Karpas-422 (cell line): Measurements from ENCODE around the gene ASB7. TPM values are rescaled to one million over a fixed set of nuclear protein-coding genes. Genes with fewer than 3 reads are reported as not detected.

Source experiments
- DNase-seq: peaks from one replicate; pipeline ENCODE4 v3.0.0-alpha.2; 2015
- H2AFZ ChIP-seq: fragments of 200-600 bp; sonication (generic); 2 replicates; pipeline ENCODE4 v1.6.1; 2014; ENCODE audit warnings: antibody characterized with exemption, low read length, mixed read lengths
- H3K27ac ChIP-seq: fragments of 200-600 bp; sonication (generic); 2 replicates; pipeline ENCODE4 v1.5.1; 2014; ENCODE audit warnings: mild to moderate bottlenecking, low read length, moderate library complexity
- H3K27me3 ChIP-seq: fragments of 200-600 bp; sonication (generic); 2 replicates; pipeline ENCODE4 v1.6.1; 2014; ENCODE audit warnings: low read length, mixed read lengths
- H3K36me3 ChIP-seq: fragments of 200-600 bp; sonication (generic); 2 replicates; pipeline ENCODE4 v1.6.1; 2014; ENCODE audit warnings: low read length, mixed read lengths; ENCODE audit not compliant: insufficient read depth
- H3K4me1 ChIP-seq: fragments of 200-600 bp; sonication (generic); 2 replicates; pipeline ENCODE4 v1.6.1; 2014; ENCODE audit warnings: mild to moderate bottlenecking, low read length, mixed read lengths
- H3K4me2 ChIP-seq: fragments of 200-600 bp; sonication (generic); 2 replicates; pipeline ENCODE4 v1.6.1; 2014; ENCODE audit warnings: low read length, low read depth, mild to moderate bottlenecking; ENCODE audit not compliant: poor library complexity, severe bottlenecking
- H3K4me3 ChIP-seq: fragments of 200-600 bp; sonication (generic); 2 replicates; pipeline ENCODE4 v1.5.1; 2014; ENCODE audit warnings: mild to moderate bottlenecking, antibody characterized with exemption, low read length, mixed read lengths
- H3K79me2 ChIP-seq: fragments of 200-600 bp; sonication (generic); 2 replicates; pipeline ENCODE4 v1.6.1; 2014; ENCODE audit warnings: mild to moderate bottlenecking, low read length, mixed read lengths
- H3K9ac ChIP-seq: fragments of 200-600 bp; sonication (generic); 2 replicates; pipeline ENCODE4 v1.6.0; 2014; ENCODE audit warnings: low read length
- H3K9me2 ChIP-seq: fragments of 200-600 bp; sonication (generic), shearing (Covaris generic); replicated peaks from 2 replicates; pipeline ENCODE4 v1.6.0; 2014; ENCODE audit warnings: mild to moderate bottlenecking, low read length, moderate library complexity; ENCODE audit not compliant: insufficient read depth
- H3K9me3 ChIP-seq: fragments of 300-700, 200-600 bp; sonication (generic); 2 replicates; pipeline ENCODE4 v1.6.1; 2014; ENCODE audit warnings: low read length, mixed read lengths
- H4K20me1 ChIP-seq: fragments of 200-600 bp; sonication (generic); 2 replicates; pipeline ENCODE4 v1.6.1; 2014; ENCODE audit warnings: mild to moderate bottlenecking, antibody characterized with exemption, low read length, low read depth; ENCODE audit not compliant: insufficient read depth
- total RNA-seq: library from RNA; depleted of rRNA; stranded (reverse); fragments of >200 nt; shearing (Covaris generic); gene quantifications from 2 replicates; pipeline ENCODE4 v1.2.3, GENCODE V29; 2014; ENCODE audit warnings: low replicate concordance

The ASB7 gene
- total RNA-seq, 1 experiment from 2014 or later = 23.9 TPM

DNA sequence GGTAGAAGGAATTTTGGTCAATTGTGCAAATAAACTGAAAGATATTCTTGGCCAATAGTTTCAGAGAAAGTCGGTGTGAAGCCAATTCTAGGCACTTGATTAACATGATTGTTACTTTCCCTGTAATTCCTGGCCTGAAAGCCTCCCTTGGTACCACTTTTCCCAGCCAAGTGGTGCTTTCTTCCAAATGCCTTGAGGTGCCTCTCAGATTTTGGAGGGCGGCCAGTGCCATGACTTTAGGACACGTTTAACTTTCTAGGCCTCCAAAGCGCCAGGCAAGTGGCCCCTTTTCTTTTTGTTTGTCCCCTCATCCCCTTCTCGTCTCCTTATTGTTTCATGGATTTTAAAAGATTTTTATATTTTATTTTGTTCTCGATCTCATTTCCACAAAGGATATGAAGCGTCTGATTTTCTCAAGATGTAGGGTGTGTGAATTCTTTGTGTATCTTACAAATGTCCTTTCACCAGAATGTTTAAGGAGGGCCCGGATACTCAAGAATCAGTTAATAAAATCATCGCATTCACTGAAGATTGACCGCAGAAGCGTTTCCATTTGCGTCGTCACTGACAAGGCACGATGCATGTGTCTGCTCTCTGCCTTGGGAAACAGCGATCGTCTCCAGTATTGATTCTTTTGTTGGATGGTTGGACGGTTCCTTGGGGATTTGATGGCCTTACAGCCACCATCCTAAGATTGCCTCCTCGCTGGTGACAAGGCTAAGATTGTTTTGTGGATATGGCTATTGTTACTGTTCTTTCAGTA lies 87.8 kb downstream of the ASB7 start:
- H3K9ac ChIP-seq = no peak overlapping the region
- no peak overlapping the region for H3K27ac ChIP-seq
- no peaks in the 10 kb centered on the region; the same call in 1 of the 2 replicates for H3K9me3 ChIP-seq
- no peak overlapping the region for H3K4me2 ChIP-seq
- H4K20me1 ChIP-seq = no peaks in the 10 kb centered on the region
- H3K79me2 ChIP-seq = no peaks in the 10 kb centered on the region
- H3K9me2 ChIP-seq = no peaks in the 10 kb centered on the region
- H2AFZ ChIP-seq = no peak overlapping the region
- H3K4me3 ChIP-seq = no peak overlapping the region
- H3K4me1 ChIP-seq = no peaks in the 10 kb centered on the region
- no peaks in the 10 kb centered on the region for H3K36me3 ChIP-seq
- 0 out of 2 replicates have a peak, but pooled peaks cover 3% of the 10 kb centered on the region for H3K27me3 ChIP-seq
- no peak for DNase-seq

- H3K9me2 ChIP-seq = no peaks in the 10 kb centered on the region
Observed at GRCh38 chr15:100690795-100691158, 88.4 kb downstream of the ASB7 start.

GRCh38 chr15:100691321-100691720 lies 88.9 kb downstream of the ASB7 start:
- no peak overlapping the region for H2AFZ ChIP-seq
- no peaks in the 10 kb centered on the region for H4K20me1 ChIP-seq
- no peaks in the 10 kb centered on the region; the same call in 1 of the 2 replicates for H3K9me3 ChIP-seq
- no peaks in the 10 kb centered on the region for H3K9me2 ChIP-seq
- no peaks in the 10 kb centered on the region for H3K36me3 ChIP-seq
- no peak overlapping the region for H3K4me3 ChIP-seq
- H3K9ac ChIP-seq = no peak overlapping the region
- H3K4me1 ChIP-seq = no peaks in the 10 kb centered on the region
- no peak for DNase-seq
- 0 out of 2 replicates have a peak, but pooled peaks cover 3% of the 10 kb centered on the region for H3K27me3 ChIP-seq
- no peak overlapping the region for H3K4me2 ChIP-seq
- H3K79me2 ChIP-seq = no peaks in the 10 kb centered on the region
- no peak overlapping the region for H3K27ac ChIP-seq

More at GRCh38 chr15:100690795-100691158, 88.4 kb downstream of the ASB7 start:
- H3K27me3 ChIP-seq = 0 out of 2 replicates have a peak, but pooled peaks cover 3% of the 10 kb centered on the region
- no peaks in the 10 kb centered on the region for H3K79me2 ChIP-seq
- no peaks in the 10 kb centered on the region for H3K4me1 ChIP-seq
- no peak overlapping the region for H3K4me2 ChIP-seq
- H2AFZ ChIP-seq = no peak overlapping the region
- no peak overlapping the region for H3K9ac ChIP-seq
- no peaks in the 10 kb centered on the region; the same call in 1 of the 2 replicates for H3K9me3 ChIP-seq
- H3K27ac ChIP-seq = no peak overlapping the region
- no peaks in the 10 kb centered on the region for H4K20me1 ChIP-seq
- no peaks in the 10 kb centered on the region for H3K36me3 ChIP-seq
- no peak for DNase-seq
- H3K4me3 ChIP-seq = no peak overlapping the region

DNA sequence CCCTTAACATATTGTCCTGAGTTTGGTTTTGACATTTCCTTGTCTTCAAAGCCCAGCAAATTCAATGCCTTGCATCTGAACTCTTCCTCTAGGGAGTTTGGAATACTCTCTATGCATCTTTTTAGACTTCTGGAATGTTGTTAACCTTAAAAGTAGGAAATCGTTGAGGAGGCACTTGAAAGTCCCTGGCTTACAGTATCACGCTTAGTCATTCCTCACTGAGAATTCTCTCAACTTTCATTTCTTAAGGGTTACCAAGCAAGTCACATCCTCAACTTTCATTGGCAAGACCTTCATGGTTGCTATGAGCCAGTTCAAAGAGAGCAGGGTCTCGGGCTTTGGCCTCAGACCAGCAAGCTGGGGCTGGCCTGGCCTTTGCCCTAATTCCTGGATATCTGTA lies 89.9 kb downstream of the ASB7 start:
- no peak overlapping the region for H2AFZ ChIP-seq
- no peaks in the 10 kb centered on the region for H3K36me3 ChIP-seq
- no peaks in the 10 kb centered on the region for H3K9me2 ChIP-seq
- H3K4me1 ChIP-seq = no peaks in the 10 kb centered on the region
- no peak overlapping the region for H3K4me2 ChIP-seq
- no peak overlapping the region for H3K27ac ChIP-seq
- 0 out of 2 replicates have a peak, but pooled peaks cover 3% of the 10 kb centered on the region for H3K27me3 ChIP-seq
- no peak for DNase-seq
- no peaks in the 10 kb centered on the region; the same call in 1 of the 2 replicates for H3K9me3 ChIP-seq
- H4K20me1 ChIP-seq = no peaks in the 10 kb centered on the region
- H3K9ac ChIP-seq = no peak overlapping the region
- no peak overlapping the region for H3K4me3 ChIP-seq
- no peaks in the 10 kb centered on the region for H3K79me2 ChIP-seq

DNA sequence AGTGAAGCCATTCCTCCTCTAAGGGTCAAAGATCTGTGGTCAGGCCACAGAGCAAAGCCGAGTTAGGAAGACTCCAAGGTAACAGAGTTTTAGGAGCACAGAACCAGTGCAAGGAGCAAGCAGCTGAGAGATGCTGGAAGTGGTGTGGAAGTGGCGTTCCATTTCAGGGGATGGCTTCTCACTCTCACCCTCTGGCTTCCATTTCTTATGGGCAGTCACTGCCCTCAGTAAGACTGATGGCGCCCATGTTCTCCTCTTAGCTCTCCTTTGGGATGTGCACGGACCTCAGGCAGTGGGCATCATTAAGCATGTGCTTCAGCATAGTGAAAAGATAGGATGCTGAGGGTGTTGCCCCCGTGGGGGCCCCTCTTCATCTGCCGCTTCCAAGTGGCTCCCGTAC lies 90.3 kb downstream of the ASB7 start:
- Histone ChIP-seq H3K27me3 (0 out of 2 replicates have a peak, but pooled peaks cover 3% of the 10 kb centered on the region), H3K27ac (no peak overlapping the region), H3K36me3 (no peaks in the 10 kb centered on the region), H3K79me2 (no peaks in the 10 kb centered on the region), H2AFZ (no peak overlapping the region), H3K9ac (no peak overlapping the region), H4K20me1 (no peaks in the 10 kb centered on the region), H3K4me2 (no peak overlapping the region), H3K9me3 (no peaks in the 10 kb centered on the region; the same call in 1 of the 2 replicates), H3K4me1 (no peaks in the 10 kb centered on the region), H3K4me3 (no peak overlapping the region), H3K9me2 (no peaks in the 10 kb centered on the region)
- no peak for DNase-seq

GRCh38 chr15:100693451-100693850 lies 91.1 kb downstream of the ASB7 start:
- Histone ChIP-seq H2AFZ (no peak overlapping the region), H4K20me1 (no peaks in the 10 kb centered on the region), H3K4me3 (no peak overlapping the region), H3K9me2 (no peaks in the 10 kb centered on the region), H3K9ac (no peak overlapping the region), H3K36me3 (no peaks in the 10 kb centered on the region), H3K9me3 (no peaks in the 10 kb centered on the region; the same call in 1 of the 2 replicates), H3K27ac (no peak overlapping the region), H3K4me1 (no peaks in the 10 kb centered on the region), H3K27me3 (0 out of 2 replicates have a peak, but pooled peaks cover 3% of the 10 kb centered on the region), H3K4me2 (no peak overlapping the region), H3K79me2 (no peaks in the 10 kb centered on the region)
- no peak for DNase-seq

GRCh38 chr15:100694381-100695021 lies 92.1 kb downstream of the ASB7 start:
- Histone ChIP-seq H2AFZ (no peak overlapping the region), H3K4me3 (no peak overlapping the region), H3K4me2 (no peak overlapping the region)

GRCh38 chr15:100695048-100695447 lies 92.7 kb downstream of the ASB7 start:
- H2AFZ ChIP-seq = no peak overlapping the region
- H3K79me2 ChIP-seq = no peaks in the 10 kb centered on the region
- H3K36me3 ChIP-seq = no peaks in the 10 kb centered on the region
- H3K27me3 ChIP-seq = 0 out of 2 replicates have a peak, but pooled peaks cover 3% of the 10 kb centered on the region
- no peaks in the 10 kb centered on the region for H3K4me1 ChIP-seq
- H3K4me3 ChIP-seq = no peak overlapping the region
- H3K9me2 ChIP-seq = no peaks in the 10 kb centered on the region
- H3K4me2 ChIP-seq = no peak overlapping the region
- no peak for DNase-seq
- no peaks in the 10 kb centered on the region for H4K20me1 ChIP-seq
- no peak overlapping the region for H3K9ac ChIP-seq
- no peaks in the 10 kb centered on the region; the same call in 1 of the 2 replicates for H3K9me3 ChIP-seq
- no peak overlapping the region for H3K27ac ChIP-seq

More at GRCh38 chr15:100694381-100695021, 92.1 kb downstream of the ASB7 start:
- H3K4me1 ChIP-seq = no peaks in the 10 kb centered on the region
- no peaks in the 10 kb centered on the region for H3K36me3 ChIP-seq
- H4K20me1 ChIP-seq = no peaks in the 10 kb centered on the region
- no peak overlapping the region for H3K9ac ChIP-seq
- no peak overlapping the region for H3K27ac ChIP-seq
- no peaks in the 10 kb centered on the region; the same call in 1 of the 2 replicates for H3K9me3 ChIP-seq
- no peaks in the 10 kb centered on the region for H3K9me2 ChIP-seq
- H3K79me2 ChIP-seq = no peaks in the 10 kb centered on the region
- DNase-seq = no peak
- H3K27me3 ChIP-seq = 0 out of 2 replicates have a peak, but pooled peaks cover 3% of the 10 kb centered on the region
